Right forelimb (tissue), 1 donor: ENCODE results near the gene NKD1.

Experiments used
- DNase-seq: peaks from one replicate; pipeline ENCODE4 v3.0.0-alpha.2; 2018

Gene NKD1

GRCh38 chr16:50614955-50615724, 66.9 kb downstream of the NKD1 start:
- no peak for DNase-seq

- no peak for DNase-seq
Measured at GRCh38 chr16:50615891-50616290, 67.7 kb downstream of the NKD1 start.

- DNase-seq = no peak
Measured at GRCh38 chr16:50616386-50616785, 68.2 kb downstream of the NKD1 start.

DNA sequence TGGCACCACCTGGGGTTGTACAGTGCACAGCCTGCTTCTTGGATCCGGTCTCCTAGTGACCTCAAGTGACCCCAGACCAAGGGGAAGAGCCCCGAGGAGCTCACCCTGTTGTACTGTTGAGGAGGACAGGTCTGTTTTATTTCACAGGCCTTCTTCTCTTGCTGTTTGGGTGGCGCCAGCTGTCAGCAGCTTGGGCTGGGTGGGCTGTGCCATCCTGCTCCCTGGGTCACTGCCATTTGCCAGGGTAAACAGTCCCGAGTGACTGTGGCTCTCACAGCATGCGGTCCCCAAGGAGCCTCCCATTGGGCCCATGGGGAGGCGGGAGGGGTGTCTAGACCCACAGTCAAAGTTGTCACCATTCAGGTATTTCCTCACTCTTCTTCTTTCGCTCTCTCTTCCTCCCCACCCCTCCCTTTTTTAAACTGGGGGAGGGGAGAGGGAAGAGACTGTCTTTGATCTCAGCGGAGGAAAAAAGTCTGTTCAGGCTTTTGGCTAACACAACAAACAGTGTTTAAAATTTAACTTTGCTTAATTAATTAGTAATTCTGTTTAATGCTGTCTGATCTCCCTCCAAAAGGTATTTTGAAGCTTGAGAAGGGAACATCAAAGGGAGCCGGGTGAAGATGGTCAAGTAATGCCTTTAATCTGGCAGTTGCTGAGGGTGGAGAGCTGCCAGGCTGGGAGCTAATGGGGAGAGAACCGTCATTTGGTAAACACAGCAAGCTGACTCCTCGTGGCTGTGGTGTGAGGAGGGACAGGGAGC, 68.9 kb downstream of the NKD1 start:
- DNase-seq = no peak

- DNase-seq = no peak
Measured at GRCh38 chr16:50617646-50618184, 69.5 kb downstream of the NKD1 start.

GRCh38 chr16:50618238-50618918, 70.2 kb downstream of the NKD1 start:
- DNase-seq = no peak

DNA sequence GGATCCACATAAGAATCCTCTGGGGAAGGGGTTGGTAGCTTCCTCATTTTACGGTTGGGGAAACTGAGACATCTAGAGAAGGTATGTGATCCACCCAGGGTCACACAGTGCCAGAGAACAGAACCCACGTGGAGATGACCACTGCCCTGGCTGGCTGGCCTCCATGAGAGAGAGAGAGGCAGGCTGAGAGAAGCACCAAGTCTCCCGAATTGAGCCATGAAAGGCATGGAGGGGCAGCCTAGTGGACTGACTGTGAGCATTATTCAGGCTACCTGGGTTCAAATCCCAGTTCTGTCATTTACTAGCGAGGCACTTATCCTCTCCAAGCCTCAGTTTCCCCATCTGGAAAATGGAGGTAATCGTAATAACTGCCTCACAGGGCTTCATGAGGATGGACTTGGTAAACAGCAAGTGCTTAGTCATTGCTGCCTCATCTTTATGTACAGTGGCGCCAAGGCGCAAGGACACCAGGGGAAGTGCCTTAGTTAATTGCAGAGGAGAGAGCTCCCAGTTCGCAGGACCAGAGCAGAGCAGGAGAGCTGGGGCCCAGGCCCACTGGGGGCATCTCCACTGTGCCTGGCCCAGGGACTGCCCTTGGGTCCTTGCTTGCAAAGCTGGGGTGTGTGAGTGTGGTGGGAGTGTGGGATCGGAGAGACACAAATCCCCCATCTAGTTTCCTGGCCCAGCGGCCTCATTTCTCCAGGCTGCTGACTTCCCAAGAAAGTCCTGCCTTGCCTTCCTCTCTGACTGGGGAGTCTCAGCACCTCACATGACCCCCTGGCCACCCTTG, 71.7 kb downstream of the NKD1 start:
- DNase-seq = no peak

GRCh38 chr16:50620646-50621451, 72.7 kb downstream of the NKD1 start:
- DNase-seq = no peak

- no peak for DNase-seq
Measured at GRCh38 chr16:50621452-50621792, 73.2 kb downstream of the NKD1 start.

GRCh38 chr16:50622029-50622428, 73.8 kb downstream of the NKD1 start:
- no peak for DNase-seq

- DNase-seq = no peak
Measured at GRCh38 chr16:50622643-50623369, 74.6 kb downstream of the NKD1 start.

GRCh38 chr16:50624449-50624970, 76.3 kb downstream of the NKD1 start:
- DNase-seq = no peak

- no peak for DNase-seq
Measured at GRCh38 chr16:50625374-50625773, 77.2 kb downstream of the NKD1 start.

DNA sequence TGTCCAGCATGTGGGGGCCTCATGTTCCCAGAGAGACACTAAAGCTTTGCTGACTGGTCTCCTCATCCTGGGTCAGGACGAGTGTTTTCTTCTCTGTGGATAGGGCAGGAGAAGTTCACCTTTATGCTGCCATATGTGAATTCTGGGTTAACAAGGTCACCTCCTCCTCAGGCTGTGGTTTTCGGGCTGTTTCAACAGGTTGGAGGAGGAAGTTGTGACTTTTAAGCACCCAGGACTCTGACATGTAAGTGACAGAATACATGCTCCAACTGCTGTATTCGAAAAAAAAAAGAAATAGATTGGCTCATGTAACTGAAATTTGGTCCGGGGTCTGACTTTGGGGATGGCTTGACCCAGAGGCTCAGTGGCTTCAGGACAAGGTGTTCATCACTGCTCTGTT, 78.7 kb downstream of the NKD1 start:
- no peak for DNase-seq

DNA sequence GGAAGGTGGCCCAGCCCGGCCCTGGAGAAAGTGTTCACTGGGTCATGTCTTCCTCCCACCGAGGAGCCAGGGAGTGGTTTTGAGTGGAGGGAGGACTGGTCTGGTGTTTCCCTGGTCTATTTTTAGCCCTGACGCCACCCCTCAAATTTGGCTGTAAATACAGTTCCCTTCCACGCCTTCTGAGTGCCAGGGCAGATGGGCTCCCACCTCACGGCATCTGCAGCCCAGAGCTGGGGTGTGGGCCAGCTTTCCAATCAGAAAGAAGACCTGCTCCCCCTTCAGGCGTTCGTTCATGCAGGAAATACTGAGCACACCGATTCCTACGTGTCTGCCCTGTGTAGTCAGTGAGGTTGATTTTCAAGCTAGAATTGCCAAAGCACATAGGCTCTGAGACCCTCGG, 79.2 kb downstream of the NKD1 start:
- DNase-seq = peak; percentile 81

GRCh38 chr16:50628156-50628802, 80.1 kb downstream of the NKD1 start:
- DNase-seq = no peak

DNA sequence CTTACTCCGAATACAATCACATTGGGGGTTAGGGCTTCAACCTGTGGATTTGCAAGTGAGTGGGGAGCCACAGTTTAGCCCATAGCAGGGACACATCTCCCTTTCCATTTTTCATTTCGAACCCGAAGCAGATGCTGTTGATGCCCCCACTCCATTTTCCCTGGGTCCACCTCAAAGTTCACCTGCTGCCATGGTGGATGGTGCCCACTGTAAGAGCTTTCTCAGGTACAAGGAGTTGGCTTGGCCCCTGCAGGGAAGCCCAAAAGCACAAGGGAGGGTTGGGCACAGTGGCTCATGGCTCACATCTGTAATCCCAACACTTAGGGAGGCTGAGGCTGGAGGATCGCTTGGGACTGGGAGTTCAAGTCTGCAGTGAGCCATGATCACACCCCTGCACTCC, 81.1 kb downstream of the NKD1 start:
- DNase-seq = no peak

- DNase-seq = no peak
Measured at GRCh38 chr16:50630394-50631020, 82.3 kb downstream of the NKD1 start.

GRCh38 chr16:50631249-50631984, 83.2 kb downstream of the NKD1 start:
- DNase-seq = no peak
